Tibial nerve (tissue), 4 donors: ENCODE results near the gene LRRC73. TPM values are rescaled to one million over a fixed set of nuclear protein-coding genes. Genes with fewer than 3 reads are reported as not detected.
"Not testable (repeated sequence)": the region's sequence is repeated elsewhere in the genome, so short reads cannot be mapped to it uniquely, and the experiment has no call there.

Experiments used
- DNase-seq, 2 donors: peaks; one replicate each; pipeline ENCODE4 v3.0.0-alpha.2; 2019; ENCODE audit warnings: low spot score in 2 of 2
- H3K27ac ChIP-seq, 4 donors: fragments of 200-600 bp; sonication (generic) in 3 of 4; one replicate each; pipeline ENCODE4 v1.5.1; 2017 to 2019; ENCODE audit warnings: mild to moderate bottlenecking in 1 of 4
- H3K27me3 ChIP-seq, 2 donors: fragments of 200-600 bp; sonication (generic) in 1 of 2; one replicate each; pipeline versions ENCODE4 v1.5.1 to v1.6.0; 2017 to 2019
- H3K36me3 ChIP-seq, 3 donors: fragments of 200-600 bp; sonication (generic); one replicate each; pipeline ENCODE4 v1.5.1; 2018 to 2019
- H3K4me1 ChIP-seq, 4 donors: fragments of 200-600 bp; sonication (generic) in 3 of 4; one replicate each; pipeline ENCODE4 v1.5.1; 2017 to 2019
- H3K4me3 ChIP-seq, 4 donors: fragments of 200-600 bp; sonication (generic) in 3 of 4; one replicate each; pipeline ENCODE4 v1.5.1; 2017 to 2019; ENCODE audit warnings: mild to moderate bottlenecking in 1 of 4, moderate library complexity in 1 of 4
- H3K9me3 ChIP-seq, 4 donors: fragments of 200-600 bp; sonication (generic) in 3 of 4; one replicate each; pipeline ENCODE4 v1.5.1; 2017 to 2019
- CTCF ChIP-seq, 5 experiments: fragments of 200-600 bp in 3 of 5; fragments of 450-650 bp in 2 of 5; sonication (generic) in 3 of 5; IDR thresholded peaks; one replicate each; pipeline ENCODE4 v1.5.1; 2016 to 2019; ENCODE audit warnings: antibody characterized with exemption in 5 of 5, mild to moderate bottlenecking in 3 of 5, moderate library complexity in 2 of 5
- EP300 ChIP-seq, 2 donors: sonication (generic); formaldehyde crosslinking; IDR thresholded peaks; one replicate each; pipeline ENCODE4 v1.6.1; 2017; ENCODE audit warnings: antibody characterized with exemption in 2 of 2, mild to moderate bottlenecking in 1 of 2
- POLR2A ChIP-seq, 2 donors: fragments of 450-650 bp; IDR thresholded peaks; one replicate each; pipeline ENCODE4 v1.6.1; 2017; ENCODE audit warnings: antibody characterized with exemption in 2 of 2, mild to moderate bottlenecking in 2 of 2, moderate library complexity in 2 of 2
- WGBS, 2 donors: methylation state at CpG; one replicate each; pipeline ENCODE4 v1.1.5; 2018; 5-methylcytosine and 5-hydroxymethylcytosine counted together
- total RNA-seq, 4 donors: library from RNA; depleted of rRNA; stranded (reverse); fragments of >200 nt; gene quantifications; one replicate each; pipeline ENCODE4 v1.1.0, GENCODE V29; 2016

LRRC73 gene
- total RNA-seq, 4 donors from 2014 or later, result 0.59 to 2.4 (median 1.3) TPM

GRCh38 chr6:43503443-43503842 is 6.7 kb downstream of the LRRC73 start:
- no peaks in the 10 kb centered on the region for H3K27me3 ChIP-seq
- no peaks in the 10 kb centered on the region for H3K9me3 ChIP-seq
- no peak overlapping the region for H3K4me3 ChIP-seq
- no peak overlapping the region for H3K27ac ChIP-seq
- H3K36me3 ChIP-seq, result peaks cover 5 to 78% (median 5%) of the 10 kb centered on the region in 3 donors
- peaks cover 0 to 9% (median 1%) of the 10 kb centered on the region in 4 donors for H3K4me1 ChIP-seq
- 85 to 94% methylated on average over 3 to 8 of the region's 8 CpGs for WGBS, 2 donors
- TF ChIP-seq POLR2A (IDR thresholded peaks at IDR 0.05) (no peak), CTCF (IDR thresholded peaks at IDR 0.05) (no peak)
- DNase-seq, result no peak

GRCh38 chr6:43502666-43503065 is 7.5 kb downstream of the LRRC73 start:
- TF ChIP-seq CTCF (IDR thresholded peaks at IDR 0.05), result no peak
- TF ChIP-seq POLR2A (IDR thresholded peaks at IDR 0.05), result no peak
- TF ChIP-seq EP300 (IDR thresholded peaks at IDR 0.05), result no peak
- 77 to 84% methylated on average over 2 to 4 of the region's 4 CpGs for WGBS, 2 donors
- no peak overlapping the region for H3K4me3 ChIP-seq
- no peaks in the 10 kb centered on the region for H3K27me3 ChIP-seq
- peaks cover 5 to 85% (median 5%) of the 10 kb centered on the region in 3 donors for H3K36me3 ChIP-seq
- H3K9me3 ChIP-seq, result no peaks in the 10 kb centered on the region
- DNase-seq, result no peak
- peaks cover 0 to 9% (median 1%) of the 10 kb centered on the region in 4 donors for H3K4me1 ChIP-seq
- H3K27ac ChIP-seq, result no peak overlapping the region

- Histone ChIP-seq H3K4me1 (peaks cover 0 to 12% (median 4%) of the 10 kb centered on the region in 4 donors), H3K36me3 (peaks cover 5 to 81% (median 5%) of the 10 kb centered on the region in 3 donors), H3K27me3 (no peaks in the 10 kb centered on the region), H3K27ac (no peak overlapping the region), H3K4me3 (no peak overlapping the region), H3K9me3 (no peaks in the 10 kb centered on the region)
- no peak for DNase-seq
- TF ChIP-seq POLR2A (IDR thresholded peaks at IDR 0.05), result no peak
- no peak for TF ChIP-seq EP300 (IDR thresholded peaks at IDR 0.05)
- no peak for TF ChIP-seq CTCF (IDR thresholded peaks at IDR 0.05)
- WGBS, 2 donors, result 97 to 100% methylated on average over 3 of the region's 3 CpGs
Observed at GRCh38 chr6:43500921-43501320, 9.2 kb downstream of the LRRC73 start.

- Histone ChIP-seq H3K4me3 (no peak overlapping the region), H3K36me3 (peaks cover 5 to 64% (median 5%) of the 10 kb centered on the region in 3 donors), H3K4me1 (peaks cover 0 to 22% (median 10%) of the 10 kb centered on the region in 4 donors), H3K27ac (peak overlapping the region in 1 of 4 donors; percentile 84), H3K27me3 (no peaks in the 10 kb centered on the region), H3K9me3 (no peaks in the 10 kb centered on the region)
- DNase-seq, result no peak
- 65 to 79% methylated on average over 12 of the region's 12 CpGs for WGBS, 2 donors
- TF ChIP-seq EP300 (IDR thresholded peaks at IDR 0.05), result no peak
- no peak for TF ChIP-seq CTCF (IDR thresholded peaks at IDR 0.05)
- no peak for TF ChIP-seq POLR2A (IDR thresholded peaks at IDR 0.05)
Observed at GRCh38 chr6:43499028-43499815, 10.9 kb downstream of the LRRC73 start.

GRCh38 chr6:43498291-43498690 is 11.9 kb downstream of the LRRC73 start:
- H3K4me3 ChIP-seq, H3K27me3 ChIP-seq, DNase-seq, H3K9me3 ChIP-seq: not testable (repeated sequence)
- Histone ChIP-seq H3K36me3 (peaks cover 0 to 54% (median 5%) of the 10 kb centered on the region in 3 donors), H3K27ac (peak overlapping the region in 2 of 4 donors; percentile 52 to 84), H3K4me1 (peaks cover 0 to 25% (median 11%) of the 10 kb centered on the region in 4 donors)
- WGBS, 2 donors, result 94 to 95% methylated on average over 5 of the region's 5 CpGs
